ENCODE results near the gene CAGE1.
"Not testable (repeated sequence)": the region's sequence is repeated elsewhere in the genome, so short reads cannot be mapped to it uniquely, and the experiment has no call there.

GRCh38 chr6:7347551-7347997 lies 42.0 kb downstream of the CAGE1 start:
- not testable (repeated sequence) for TF ChIP-seq CTCF, EP300, POLR2A (IDR thresholded peaks at IDR 0.05)

All from tibial nerve (tissue), 4 donors.